Right kidney (tissue), 9 donors: ENCODE data around the gene KRT31.
"Not testable (repeated sequence)": the region's sequence is repeated elsewhere in the genome, so short reads cannot be mapped to it uniquely, and the experiment has no call there.

Source experiments
- DNase-seq: peaks from one replicate; pipeline ENCODE4 v3.0.0-alpha.2; 2016
- long read RNA-seq, 8 donors: transcript quantifications; one replicate each; lab custom pipeline, GENCODE V29; 2026

Gene KRT31
- long read RNA-seq, donor 1 = 0 reads
- long read RNA-seq, donor 2 = 0 reads
- long read RNA-seq, donor 3 = 0 reads
- long read RNA-seq, donor 4 = 0 reads
- long read RNA-seq, donor 5 = 0 reads
- long read RNA-seq, donor 6 = 0 reads
- long read RNA-seq, donor 7 = 0 reads
- long read RNA-seq, donor 8 = 0 reads

DNA sequence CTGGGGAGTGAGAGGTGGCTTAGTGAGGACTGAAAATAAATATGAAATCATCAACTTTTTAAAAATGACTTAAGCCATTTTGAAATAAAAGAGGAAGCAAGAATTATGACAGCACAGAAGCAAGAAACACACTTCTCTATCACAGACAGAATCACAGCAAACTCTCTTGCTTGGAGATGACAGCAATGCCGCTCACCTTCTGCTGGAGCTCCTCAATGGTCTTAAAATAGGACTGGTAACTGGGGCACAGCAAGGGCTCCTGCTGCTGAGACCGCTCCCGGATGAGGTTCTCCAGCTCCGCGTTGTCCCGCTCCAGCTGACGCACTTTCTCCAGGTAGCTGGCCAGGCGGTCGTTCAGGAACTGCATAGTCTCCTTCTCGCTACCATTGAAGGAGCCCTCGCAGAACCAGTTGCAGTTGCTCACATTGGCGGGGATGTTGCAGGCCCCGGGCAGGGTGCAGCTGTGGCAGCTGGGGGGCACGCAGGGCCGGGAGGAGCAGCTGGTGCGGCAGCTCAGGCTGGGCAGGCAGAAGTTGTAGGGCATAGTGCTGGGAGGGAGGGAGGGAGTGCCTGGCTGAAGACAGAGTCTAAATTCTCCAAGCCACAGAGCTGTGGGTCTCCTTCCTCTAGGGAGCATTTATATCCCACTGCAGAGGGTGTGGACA lies at the start of gene KRT31:
TSS of gene KRT31 (minus strand) at position 613 of the 665 bp plus-strand sequence. CDS start at position 544, 69 bp downstream.
- no peak for DNase-seq

DNA sequence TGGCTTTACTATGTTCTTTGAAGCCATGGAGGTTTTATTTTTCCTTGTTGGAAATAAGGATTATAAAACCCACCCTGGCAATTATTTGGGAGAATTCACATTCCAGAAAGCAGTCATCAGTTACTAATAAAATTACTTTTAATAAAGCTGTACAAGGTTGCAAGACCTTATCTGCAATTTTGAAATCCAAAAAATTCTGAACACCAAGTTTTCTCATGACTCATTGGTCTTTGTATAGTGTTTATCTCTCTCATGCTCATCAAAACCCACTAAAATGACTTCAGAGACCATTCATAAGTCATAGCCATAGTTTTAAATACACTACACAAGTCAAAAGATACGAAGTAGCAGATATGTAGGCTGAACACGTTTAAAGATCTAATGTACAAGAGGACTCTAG lies 49.4 kb upstream of the KRT31 start:
- no peak for DNase-seq

DNA sequence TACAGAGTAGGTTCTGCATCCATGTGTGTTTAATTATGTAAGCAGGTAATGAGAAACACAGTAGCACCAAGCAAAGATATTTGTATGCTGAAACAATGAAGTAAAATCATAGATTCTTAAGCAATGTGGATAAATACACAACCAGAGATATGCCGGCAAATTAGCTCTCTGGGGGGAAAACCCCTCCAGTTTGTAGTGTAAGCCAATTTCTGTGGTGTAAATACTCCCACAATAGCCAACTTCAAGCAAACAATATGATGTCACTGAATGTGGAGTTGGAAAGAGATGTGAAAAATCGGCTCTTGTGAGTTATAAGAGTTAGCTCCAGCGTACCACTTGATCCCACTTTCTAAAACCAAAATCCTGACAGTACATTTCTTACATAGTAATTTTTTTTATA lies 47.2 kb upstream of the KRT31 start:
- DNase-seq = no peak

DNA sequence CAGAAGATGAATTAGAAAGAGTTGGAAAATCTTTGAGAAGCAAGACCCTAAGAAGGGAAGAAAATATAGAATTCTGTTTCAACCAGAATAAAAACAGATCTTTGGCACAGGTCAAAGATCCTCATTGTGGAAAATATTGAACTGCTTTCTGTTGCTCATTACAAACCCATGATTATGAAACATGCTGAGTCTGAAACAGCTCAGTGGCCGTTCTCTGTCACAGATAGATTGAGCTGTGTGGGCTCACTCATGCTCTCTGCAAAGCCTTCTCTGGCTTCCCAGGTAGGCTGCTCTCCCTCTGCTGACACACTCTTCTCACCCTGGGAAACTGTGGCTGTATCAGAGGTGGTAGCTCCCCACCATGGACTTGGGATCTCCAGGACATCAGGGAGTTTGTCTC lies 46.8 kb upstream of the KRT31 start:
- DNase-seq = no peak

DNA sequence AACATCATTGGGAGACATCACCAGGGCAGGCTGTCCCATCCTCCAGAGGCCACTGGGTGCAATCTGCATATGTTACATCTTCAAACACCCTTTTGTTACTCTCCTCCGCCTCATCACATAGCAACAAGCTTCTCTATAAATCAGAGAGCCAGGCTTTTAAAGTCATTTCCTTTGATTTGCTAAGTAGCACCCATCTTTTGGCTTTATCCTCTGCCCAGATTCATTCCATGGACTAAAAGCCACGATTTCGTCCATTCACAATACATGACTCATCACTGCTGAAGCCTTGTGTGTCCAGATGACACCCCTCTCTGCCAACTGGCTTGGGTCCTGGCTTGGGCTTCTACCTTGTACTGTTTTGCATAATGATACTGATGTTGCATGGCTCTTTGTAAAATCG lies 45.3 kb upstream of the KRT31 start:
- no peak for DNase-seq

DNA sequence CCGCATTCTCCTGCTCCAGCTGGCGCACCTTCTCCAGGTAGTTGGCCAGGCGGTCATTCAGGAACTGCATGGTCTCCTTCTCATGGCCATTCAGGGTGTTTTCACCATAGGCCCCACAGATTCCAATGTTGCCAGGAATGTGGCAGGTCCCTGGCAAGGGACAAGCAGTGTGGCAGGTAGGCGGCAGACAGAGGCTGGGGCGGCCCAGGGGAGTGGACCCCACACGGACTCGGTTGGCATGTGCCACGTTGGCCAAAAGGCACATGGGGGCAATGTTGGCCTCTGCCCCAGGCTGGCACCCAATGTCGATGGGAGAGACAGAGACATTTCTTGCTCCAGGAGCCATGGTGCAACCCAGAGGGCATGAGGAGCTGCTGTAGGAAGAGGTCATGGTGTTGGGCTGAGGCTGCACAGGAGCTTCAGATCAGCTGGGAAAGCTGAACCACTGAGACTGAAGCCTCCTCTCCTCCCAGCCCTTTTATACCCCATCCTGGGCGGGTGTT lies 43.2 kb upstream of the KRT31 start, which contains the start of gene KRT38:
TSS of gene KRT38 (minus strand) at position 453 of the 503 bp plus-strand sequence. CDS start at position 391, 62 bp downstream.
- no peak for DNase-seq

DNA sequence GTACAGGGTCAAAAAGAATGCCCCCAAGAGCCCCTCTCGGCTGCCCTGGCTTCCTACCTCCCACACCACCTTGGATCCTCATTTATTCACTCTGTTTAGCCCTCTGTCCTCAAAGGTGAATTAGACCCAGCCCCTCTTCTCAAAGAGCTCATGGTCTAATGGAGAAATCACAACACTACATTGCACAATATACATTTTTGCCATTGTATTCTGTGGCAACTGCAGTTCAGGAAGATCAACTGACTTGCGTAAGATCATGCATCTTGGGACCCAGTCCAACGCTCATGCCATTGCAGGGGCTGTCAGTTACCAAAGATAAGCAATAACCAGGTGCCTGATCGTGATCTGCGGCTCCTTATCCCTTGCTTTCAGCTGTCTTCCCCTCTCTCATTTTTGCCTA lies 42.0 kb upstream of the KRT31 start:
- no peak for DNase-seq

DNA sequence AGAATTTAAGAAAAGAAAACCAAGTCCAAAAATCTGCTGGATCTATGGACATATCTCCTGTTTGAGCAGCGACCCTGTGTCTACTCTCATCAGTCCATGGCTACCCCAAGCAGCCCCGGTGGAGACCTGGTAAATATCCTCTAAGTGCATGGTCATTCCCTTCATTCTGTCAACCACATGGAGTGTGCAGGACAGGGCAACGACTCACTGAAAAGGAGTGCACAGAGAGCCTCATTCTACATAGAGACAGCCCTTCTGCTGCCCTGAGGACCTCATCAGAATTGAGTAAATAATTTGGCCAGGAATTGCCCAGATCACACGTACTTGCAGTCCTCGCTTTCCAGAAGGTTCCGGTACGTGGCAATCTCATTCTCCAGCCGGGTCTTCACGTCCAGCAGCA lies 40.4 kb upstream of the KRT31 start:
- DNase-seq = no peak

DNA sequence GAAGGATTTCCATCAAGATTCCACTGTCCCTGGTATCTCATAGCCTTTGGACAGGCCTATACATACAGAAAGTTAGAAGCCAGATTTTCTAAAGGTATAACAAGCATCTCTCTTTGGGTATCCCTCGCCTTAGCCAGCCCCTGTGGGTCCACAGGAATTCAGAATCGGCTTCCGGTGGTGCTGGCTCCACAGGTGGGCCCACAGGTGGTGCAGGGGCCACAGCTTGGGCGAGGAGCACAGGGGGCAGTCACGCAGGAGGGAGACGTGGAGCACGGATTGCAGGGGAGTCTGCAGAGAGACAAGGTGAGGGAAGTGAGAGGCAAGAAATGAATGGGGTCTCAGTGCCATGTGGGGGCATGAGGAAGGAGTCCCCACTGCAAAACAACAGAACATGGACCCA lies 39.8 kb upstream of the KRT31 start:
- DNase-seq = no peak

DNA sequence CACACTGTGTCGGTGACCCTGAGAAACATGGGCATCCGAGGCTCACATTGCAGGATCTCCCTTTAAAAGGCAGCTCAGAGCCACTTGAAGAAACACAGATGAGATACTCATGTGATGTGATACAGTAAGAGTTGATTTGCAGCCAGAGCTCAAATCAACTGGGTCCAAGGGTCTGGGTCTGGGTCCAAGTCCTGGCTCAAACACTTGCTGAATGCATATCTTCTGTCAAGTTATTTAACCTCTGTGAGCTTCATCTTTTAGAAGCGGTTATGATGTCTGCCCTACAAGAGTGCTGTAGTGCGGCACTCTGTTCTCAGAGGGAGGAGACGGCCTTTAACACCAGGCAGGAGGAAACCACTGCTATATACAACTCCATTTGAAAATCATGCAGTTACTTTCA lies 37.0 kb upstream of the KRT31 start:
- no peak for DNase-seq

DNA sequence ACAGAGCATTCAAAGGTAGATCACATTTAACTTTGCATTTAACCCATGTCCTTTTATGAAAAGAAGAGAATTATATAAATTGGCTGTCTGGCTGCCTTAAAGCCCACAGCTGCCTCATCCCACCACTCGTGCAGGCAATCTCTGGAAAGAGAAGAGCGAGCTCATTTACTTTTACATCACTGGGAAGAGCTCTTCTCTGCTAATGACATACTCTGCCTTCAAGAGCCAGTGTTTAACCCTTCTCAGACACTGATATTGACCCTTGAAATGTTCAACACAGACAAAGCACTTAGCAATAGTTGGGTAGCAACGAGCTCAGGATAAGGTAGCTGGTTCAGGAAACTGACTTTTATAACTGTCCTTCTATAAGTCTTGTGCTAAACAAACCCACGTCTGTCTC lies 36.6 kb upstream of the KRT31 start:
- no peak for DNase-seq

DNA sequence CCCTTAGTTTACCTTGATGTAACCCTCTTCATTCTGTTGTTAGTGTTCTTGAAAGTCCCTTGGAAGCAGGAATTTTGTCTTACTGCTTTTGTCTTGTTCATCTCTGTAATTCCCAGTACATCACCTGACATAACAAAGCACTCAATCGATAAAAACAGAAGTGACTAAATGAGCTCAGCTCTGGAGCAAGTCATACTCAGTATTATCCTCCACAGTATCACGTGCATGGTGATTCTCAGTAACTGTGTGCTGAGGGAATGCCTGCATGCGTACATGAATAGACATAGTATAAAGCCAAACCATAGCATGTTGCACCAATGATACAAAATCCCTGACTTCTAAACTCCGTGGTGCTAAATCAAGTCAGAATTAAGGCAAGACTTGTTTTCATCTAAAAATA lies 36.2 kb upstream of the KRT31 start:
- DNase-seq = no peak

DNA sequence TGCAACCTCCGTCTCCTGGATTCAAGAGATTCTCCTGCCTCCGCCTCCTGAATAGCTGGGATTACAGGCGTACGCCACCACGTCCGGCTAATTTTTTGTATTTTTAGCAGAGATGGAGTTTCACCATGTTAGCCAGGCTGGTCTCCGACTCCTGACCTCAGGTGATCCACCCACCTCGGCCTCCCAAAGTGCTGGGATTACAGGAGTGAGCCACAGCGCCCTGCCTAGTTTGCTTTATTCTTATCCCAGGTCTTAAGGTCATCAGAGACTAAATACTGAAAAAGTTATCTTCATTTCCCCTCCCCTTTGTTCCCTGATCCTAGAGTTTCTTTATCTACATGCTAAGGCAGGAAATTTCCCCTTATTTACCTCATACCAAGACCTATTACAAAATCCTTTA lies 33.0 kb upstream of the KRT31 start:
- not testable (repeated sequence) for DNase-seq

DNA sequence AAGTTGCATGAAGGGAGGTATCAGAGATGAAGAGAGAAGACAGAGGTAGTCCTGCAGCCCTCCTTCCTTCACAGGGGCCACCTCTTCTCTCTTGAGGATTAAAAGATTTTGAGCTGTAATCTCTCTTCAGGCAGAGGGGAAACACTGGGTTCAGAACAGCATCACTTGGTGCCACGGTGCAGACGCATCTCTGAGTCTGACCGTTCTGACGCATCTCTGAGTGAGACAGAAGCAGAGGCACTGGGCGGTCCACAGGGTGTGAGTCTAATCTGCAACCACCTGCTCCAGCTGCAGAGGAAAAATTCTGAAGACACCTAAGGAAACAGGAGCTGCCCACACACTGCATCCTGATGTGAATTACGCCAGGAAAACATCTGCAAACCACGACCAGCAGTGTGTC lies 32.3 kb upstream of the KRT31 start:
- no peak for DNase-seq

DNA sequence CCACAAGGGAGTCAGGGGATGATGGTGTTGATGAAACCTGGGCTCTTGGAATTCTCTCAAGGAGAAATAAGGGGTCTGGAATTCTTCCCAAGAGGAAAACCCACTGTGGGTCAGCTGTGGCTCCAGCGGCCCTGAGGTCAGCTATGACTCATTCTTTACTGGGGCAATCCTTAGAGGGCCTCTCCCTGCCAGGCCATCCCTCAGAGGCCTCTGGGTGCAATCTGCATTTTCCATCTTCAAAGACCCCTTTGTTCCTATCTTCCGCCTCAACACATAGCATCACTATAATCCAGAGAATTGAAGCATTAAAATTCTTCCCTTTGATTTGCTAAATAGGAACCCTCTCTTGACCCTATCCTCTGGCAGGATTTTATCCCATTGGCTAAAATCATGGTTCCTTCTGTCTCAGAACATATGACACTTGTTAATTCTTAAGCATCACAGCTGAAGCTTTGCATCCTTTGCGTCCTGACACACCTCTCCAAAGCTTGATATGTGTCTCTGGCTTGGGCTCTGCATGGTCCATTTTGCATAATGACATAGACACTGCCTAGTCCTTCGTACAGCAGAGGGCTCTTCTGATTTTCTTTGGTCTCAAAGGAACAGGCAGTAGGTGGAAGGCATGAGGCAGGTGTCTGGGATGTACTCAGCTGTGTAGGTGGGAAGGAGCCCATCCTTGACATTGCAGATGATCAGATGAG lies 31.3 kb upstream of the KRT31 start:
- no peak for DNase-seq

DNA sequence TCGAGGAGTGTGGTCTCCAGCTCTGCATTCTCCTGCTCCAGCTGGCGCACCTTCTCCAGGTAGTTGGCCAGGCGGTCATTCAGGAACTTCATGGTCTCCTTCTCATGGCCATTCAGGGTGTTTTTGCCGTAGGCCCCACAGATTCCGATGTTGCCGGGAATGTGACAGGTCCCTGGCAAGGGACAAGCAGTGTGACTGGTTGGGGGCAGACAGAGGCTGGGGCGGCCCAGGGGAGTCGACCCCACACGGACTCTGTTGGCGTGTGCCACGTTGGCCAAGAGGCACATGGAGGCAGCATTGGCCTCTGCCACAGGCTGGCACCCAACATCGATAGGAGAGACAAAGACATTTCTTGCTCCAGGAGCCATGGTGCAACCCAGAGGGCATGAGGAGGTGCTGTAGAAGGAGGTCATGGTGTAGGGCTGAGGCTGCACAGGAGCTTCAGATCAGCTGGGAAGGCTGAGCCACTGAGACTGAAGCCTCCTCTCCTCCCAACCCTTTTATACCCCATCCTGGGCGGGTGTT lies 26.8 kb upstream of the KRT31 start, which contains the start of gene KRT37:
TSS of gene KRT37 (minus strand) at position 475 of the 525 bp plus-strand sequence. CDS start at position 413, 62 bp downstream.
- no peak for DNase-seq

DNA sequence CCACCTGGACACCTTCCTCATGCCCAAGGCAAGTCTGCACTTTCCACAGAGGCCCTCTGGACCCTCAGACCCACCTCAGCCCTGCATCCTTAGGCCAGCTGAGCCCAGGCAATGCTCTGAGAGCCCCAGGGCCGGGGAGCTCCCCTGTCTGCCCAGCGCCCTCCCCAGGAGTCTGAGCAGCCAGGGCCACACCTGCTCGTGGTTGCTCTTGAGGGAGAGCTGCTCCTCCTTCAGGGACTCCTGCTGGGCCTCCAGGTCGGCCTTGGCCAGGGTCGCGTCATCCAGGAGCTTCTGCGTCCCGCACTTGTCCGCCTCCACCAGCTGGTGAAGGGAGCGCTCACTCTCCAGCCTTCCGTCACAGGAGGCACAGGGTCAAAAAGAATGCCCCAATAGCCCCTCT lies 25.2 kb upstream of the KRT31 start:
- not testable (repeated sequence) for DNase-seq

DNA sequence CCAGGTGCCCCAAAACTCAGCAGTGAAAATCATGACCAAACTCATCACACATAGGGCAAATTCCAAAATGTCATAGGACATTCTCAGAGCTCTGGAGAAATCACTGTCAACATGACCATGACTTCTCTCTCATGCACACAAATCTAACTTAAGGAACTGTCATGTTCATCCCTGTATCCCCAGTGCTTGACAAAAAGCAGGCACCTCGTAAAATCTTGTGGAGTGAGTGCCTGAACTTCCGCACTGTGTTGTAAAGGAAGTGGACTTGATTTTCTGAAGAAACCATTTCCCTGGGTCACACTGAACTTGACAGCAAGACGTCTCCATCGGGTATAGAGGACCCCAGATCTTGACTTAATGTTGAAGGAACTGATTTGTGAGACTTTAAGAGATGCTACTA lies 24.2 kb upstream of the KRT31 start:
- no peak for DNase-seq

DNA sequence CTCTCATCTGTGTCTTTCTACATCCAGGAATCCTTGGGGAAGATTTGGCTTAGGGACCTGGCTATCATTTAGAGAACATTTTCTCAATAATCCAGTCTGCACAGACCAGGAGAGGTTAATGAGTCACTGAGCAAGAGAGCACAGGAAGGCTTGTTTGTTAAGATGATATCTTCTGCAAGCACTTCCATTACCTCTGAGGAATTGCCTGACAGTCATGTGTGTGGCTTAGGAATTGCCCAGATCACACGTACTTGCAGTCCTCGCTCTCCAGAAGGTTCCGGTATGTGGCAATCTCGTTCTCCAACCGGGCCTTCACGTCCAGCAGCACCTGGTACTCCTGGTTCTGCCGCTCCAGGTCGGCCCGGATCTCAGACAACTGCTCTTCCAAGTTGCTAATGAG lies 23.7 kb upstream of the KRT31 start:
- DNase-seq = no peak

DNA sequence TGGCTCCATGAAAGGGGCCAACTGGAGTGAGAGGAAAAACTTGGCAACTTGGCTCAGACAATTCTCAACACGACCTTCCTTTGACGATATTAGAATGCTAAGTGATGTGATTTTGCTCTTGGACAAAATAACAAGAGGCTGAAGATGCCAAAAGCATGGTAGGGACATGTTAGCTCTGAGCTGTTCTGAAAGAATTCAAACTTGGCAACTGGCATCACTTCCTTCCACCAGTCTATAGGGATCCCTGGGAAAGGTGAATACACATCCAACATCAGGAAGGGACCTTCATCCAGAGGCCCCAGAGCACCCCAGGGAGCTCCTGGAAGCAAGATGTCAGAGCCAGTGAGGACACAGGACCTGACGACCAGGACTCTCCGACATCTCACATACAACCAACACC lies 22.7 kb upstream of the KRT31 start:
- no peak for DNase-seq

DNA sequence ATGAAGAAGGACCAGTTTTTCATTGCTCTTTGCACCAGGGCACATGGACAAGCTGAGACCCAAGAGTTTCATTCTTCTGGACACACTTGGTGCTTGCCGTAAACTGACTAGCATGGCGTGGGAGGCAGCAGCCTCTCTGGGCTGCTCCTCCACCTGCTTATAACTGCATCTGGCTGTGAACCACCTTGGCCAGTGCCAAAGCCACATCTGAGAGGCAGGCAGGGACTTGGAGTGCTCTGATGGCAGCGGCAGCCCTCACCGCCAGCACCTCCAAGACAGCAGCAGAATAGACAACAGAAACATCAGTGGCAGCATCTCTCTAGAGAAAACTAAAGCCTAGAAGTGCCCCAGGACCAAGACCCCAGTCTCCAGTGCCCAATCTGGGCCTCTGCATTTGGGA lies 22.3 kb upstream of the KRT31 start:
- no peak for DNase-seq

DNA sequence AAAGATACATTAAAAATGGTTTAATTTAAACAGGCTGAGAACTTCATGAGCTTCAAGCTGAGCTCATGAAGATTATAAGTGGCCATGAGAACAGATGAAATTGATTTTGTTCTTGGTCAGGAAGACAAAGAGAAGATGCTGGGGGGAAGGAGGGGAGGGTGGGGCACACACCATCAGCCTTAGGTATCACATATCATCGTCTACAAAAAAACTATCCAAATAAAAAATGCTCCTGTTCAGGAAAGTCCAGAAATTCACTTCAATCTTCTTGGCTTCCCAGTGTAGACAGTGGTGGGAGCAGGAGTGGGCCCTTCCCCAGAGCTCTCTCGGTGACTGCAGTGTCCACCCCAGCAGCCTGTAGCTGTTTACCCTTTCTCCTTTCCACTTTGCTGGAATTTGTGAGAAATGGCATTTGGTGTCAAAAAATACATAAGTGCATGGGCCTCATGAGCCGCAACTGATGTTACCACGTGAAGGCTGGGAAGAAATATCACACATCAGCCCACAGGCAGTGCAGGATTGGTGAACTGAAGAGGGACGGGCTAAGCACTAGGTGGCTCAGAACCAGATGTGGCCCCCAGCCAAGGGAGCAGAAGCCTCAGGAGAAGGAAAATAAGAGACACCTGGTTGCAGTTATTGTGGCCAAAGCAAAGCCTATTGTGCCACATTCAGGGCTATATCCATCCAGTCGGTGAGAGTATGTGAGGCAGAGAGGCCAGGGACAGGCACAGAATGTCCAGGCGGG lies 20.9 kb upstream of the KRT31 start:
- DNase-seq = no peak
